Uterus (tissue), 4 donors: Measurements from ENCODE around the gene TSHZ1. TPM values are rescaled to one million over a fixed set of nuclear protein-coding genes. Genes with fewer than 3 reads are reported as not detected.
"Not testable (repeated sequence)": the region's sequence is repeated elsewhere in the genome, so short reads cannot be mapped to it uniquely, and the experiment has no call there.

Experiments
- DNase-seq, 2 donors: peaks; one replicate each; pipeline ENCODE4 v3.0.0-alpha.2; 2019 to 2020
- H3K27ac ChIP-seq, 2 donors: fragments of 200-600 bp; sonication (generic); 1 replicate in 1 of 2; 2 replicates in 1 of 2; pipeline ENCODE4 v1.5.1; 2016 to 2018
- H3K27me3 ChIP-seq, 2 donors: fragments of 200-600 bp; sonication (generic); one replicate each; pipeline ENCODE4 v1.5.1; 2018 to 2019; ENCODE audit warnings: control low read depth in 1 of 2
- H3K36me3 ChIP-seq, 2 donors: fragments of 200-600 bp; sonication (generic); one replicate each; pipeline ENCODE4 v1.5.1; 2019; ENCODE audit warnings: control low read depth in 1 of 2
- H3K4me1 ChIP-seq, 2 donors: fragments of 200-600 bp; sonication (generic); one replicate each; pipeline ENCODE4 v1.5.1; 2018 to 2019; ENCODE audit warnings: control low read depth in 1 of 2
- H3K4me3 ChIP-seq, 2 donors: fragments of 200-600 bp; sonication (generic); 1 replicate in 1 of 2; 2 replicates in 1 of 2; pipeline ENCODE4 v1.5.1; 2018 to 2019; ENCODE audit warnings: mild to moderate bottlenecking in 1 of 2
- H3K9me3 ChIP-seq, 2 donors: fragments of 200-600 bp; sonication (generic); one replicate each; pipeline ENCODE4 v1.5.1; 2019; ENCODE audit warnings: control low read depth in 1 of 2
- CTCF ChIP-seq, 4 experiments: fragments of 200-600 bp in 2 of 4; fragments of 450-650 bp in 2 of 4; sonication (generic) in 2 of 4; IDR thresholded peaks; one replicate each; pipeline ENCODE4 v1.5.1; 2016 to 2019; ENCODE audit warnings: antibody characterized with exemption in 4 of 4, mild to moderate bottlenecking in 2 of 4, moderate library complexity in 1 of 4
- POLR2A ChIP-seq, 2 donors: fragments of 450-650 bp; IDR thresholded peaks; one replicate each; pipeline ENCODE4 v1.6.1; 2016; ENCODE audit warnings: antibody characterized with exemption in 2 of 2, mild to moderate bottlenecking in 1 of 2, moderate library complexity in 1 of 2
- intact Hi-C: fragments of 100-400 bp; cut with DNase I; formaldehyde crosslinking; loops from one replicate; pipeline ENCODE4 v1.15.1; 2023; ENCODE audit warnings: low total_unique reads
- total RNA-seq, 4 donors: library from RNA; depleted of rRNA in 3 of 4; stranded (reverse); fragments of >200 nt in 3 of 4; gene quantifications; one replicate each; pipeline versions ENCODE4 v1.1.0 to v1.2.4, GENCODE V29; 2014 to 2023
- donor health status: DM: yes; HTN: yes; CAD: no.

Gene TSHZ1
- total RNA-seq, 4 donors from 2014 or later: 10.0 to 31.9 (median 21.4) TPM

DNA sequence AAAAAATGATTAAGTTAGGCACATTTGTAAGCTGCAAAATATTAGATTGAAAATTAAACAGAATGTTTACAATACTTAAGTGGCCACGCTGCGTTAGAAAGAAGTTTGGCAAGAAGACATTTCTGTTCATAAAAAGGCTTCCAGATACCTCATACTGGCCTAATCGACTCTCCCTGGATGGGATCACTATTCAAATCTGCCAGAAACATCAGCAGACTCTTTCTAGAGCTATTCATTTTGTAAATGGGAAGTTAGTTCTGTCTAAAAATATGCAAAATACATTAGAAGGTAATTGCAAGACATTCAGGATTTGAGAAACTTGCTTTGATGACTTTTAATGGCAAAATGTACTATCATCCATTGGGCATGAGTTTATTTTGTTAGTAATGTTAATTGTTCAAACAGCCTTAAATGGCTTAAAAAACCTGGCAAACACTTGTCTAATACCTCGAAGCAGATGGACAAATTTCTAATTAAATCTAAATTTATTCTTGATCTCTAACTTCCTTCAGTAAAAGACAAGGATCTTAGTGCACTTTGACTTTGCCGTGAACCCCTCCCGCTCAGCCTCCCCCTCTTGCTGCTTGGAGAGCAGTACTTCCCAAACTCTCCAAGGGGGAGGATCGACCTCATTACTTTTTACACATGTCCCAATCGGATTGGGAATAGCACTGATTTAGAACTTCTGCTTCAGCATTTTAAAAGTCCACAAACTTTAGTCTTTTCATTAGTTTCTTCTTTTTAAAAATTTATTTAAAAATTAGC lies 113.4 kb downstream of the TSHZ1 start:
- no peaks in the 10 kb centered on the region for H3K4me1 ChIP-seq
- DNase-seq: no peak
- intact Hi-C loops: no loop called here
- H3K36me3 ChIP-seq: no peaks in the 10 kb centered on the region
- TF ChIP-seq CTCF (IDR thresholded peaks at IDR 0.05) (no peak), POLR2A (IDR thresholded peaks at IDR 0.05) (no peak)
- no peak overlapping the region for H3K4me3 ChIP-seq
- no peaks in the 10 kb centered on the region for H3K27me3 ChIP-seq
- H3K9me3 ChIP-seq: no peaks in the 10 kb centered on the region
- H3K27ac ChIP-seq: no peak overlapping the region

- intact Hi-C loops: no loop called here
- no peaks in the 10 kb centered on the region for H3K36me3 ChIP-seq
- H3K4me3 ChIP-seq: no peak overlapping the region
- no peak for DNase-seq
- H3K9me3 ChIP-seq: no peaks in the 10 kb centered on the region
- H3K27ac ChIP-seq: no peak overlapping the region
- no peaks in the 10 kb centered on the region for H3K27me3 ChIP-seq
- TF ChIP-seq POLR2A (IDR thresholded peaks at IDR 0.05): no peak
- TF ChIP-seq CTCF (IDR thresholded peaks at IDR 0.05): no peak
- H3K4me1 ChIP-seq: no peaks in the 10 kb centered on the region
These were observed 114.2 kb downstream of the TSHZ1 start for GRCh38 chr18:75324686-75325257.

DNA sequence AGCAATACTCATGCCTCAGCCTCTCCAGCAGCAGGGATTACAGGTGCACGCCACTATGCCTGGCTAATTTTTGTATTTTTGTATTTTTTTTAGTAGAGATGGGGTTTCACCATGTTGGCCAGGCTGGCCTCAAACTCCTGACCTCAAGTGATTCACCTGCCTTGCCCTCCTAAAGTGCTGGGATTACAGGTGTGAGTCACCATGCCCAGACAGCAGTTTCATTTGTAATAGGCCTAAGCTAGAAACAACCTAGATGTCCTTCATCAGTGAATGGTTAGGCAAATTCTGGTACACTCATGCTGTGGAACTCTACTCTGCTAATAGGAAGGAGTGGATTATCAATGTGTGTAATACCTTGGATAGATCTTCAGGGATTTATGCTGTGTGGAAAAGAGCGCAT lies 119.2 kb downstream of the TSHZ1 start:
- H3K36me3 ChIP-seq, H3K27me3 ChIP-seq, H3K4me1 ChIP-seq, H3K9me3 ChIP-seq, H3K27ac ChIP-seq, DNase-seq, H3K4me3 ChIP-seq, intact Hi-C loops: not testable (repeated sequence)

DNA sequence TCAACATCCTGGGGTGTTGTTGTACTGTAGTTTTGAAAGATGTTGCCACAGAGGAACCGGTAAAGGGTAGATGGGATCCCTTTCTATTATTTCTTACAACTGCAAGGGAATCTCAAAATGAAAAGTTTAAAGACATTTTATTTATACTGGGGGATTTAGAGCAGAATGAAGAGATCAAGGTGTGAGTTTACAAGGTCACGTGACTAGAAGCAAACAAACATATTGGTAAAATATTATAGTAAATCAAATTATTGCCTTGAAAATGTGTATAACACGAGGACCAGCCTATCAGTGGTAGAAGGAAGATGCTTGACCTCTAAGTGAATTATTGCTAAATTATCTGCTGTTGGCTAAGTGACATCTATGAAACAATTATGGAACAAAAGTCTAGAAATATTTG lies 119.7 kb downstream of the TSHZ1 start:
- intact Hi-C loops: no loop called here
- DNase-seq: no peak
- no peaks in the 10 kb centered on the region for H3K9me3 ChIP-seq
- H3K4me3 ChIP-seq: no peak overlapping the region
- H3K36me3 ChIP-seq: no peaks in the 10 kb centered on the region
- no peaks in the 10 kb centered on the region for H3K27me3 ChIP-seq
- no peaks in the 10 kb centered on the region for H3K4me1 ChIP-seq
- H3K27ac ChIP-seq: no peak overlapping the region
- no peak for TF ChIP-seq CTCF (IDR thresholded peaks at IDR 0.05)
- TF ChIP-seq POLR2A (IDR thresholded peaks at IDR 0.05): no peak

- H3K9me3 ChIP-seq: no peaks in the 10 kb centered on the region
- TF ChIP-seq CTCF (IDR thresholded peaks at IDR 0.05) (no peak), POLR2A (IDR thresholded peaks at IDR 0.05) (no peak)
- intact Hi-C loops: no loop called here
- no peaks in the 10 kb centered on the region for H3K4me1 ChIP-seq
- H3K4me3 ChIP-seq: no peak overlapping the region
- DNase-seq: no peak
- no peaks in the 10 kb centered on the region for H3K36me3 ChIP-seq
- H3K27me3 ChIP-seq: no peaks in the 10 kb centered on the region
- H3K27ac ChIP-seq: no peak overlapping the region
These were observed 124.3 kb downstream of the TSHZ1 start for GRCh38 chr18:75334869-75335268.
